Measurements from ENCODE around the gene TIMM13.
"Not testable (repeated sequence)": the region's sequence is repeated elsewhere in the genome, so short reads cannot be mapped to it uniquely, and the experiment has no call there.

TIMM13 gene

DNA sequence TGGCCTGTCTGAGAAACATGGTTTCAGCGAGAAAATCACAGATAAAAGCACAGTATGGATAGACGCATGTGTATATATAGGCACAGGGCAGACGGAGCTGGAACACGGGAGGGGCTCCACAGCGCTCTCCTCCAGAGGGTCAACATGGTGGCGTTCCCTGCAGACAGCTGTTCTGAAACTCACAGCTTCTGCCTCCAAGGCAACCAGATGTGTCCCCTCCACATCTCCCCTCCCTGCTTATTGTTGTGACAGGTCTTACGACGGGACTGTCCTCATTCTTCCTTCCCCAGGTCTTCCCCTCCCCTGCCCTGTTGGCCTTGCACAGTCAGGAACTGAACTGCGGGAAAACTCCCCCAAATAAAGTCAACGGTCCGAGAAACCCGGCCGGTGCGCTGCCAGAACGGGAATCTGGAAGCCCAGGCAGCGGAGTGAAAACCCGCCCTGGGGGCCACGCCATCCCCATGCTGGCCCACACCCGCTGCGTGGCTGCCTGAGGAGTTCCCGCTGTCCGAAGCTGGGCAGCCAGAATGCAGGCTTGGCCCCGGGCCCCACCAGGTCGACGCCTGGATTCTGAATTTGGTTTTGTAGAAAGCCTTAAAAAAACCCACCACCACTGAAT is 2.6 kb upstream of the TIMM13 start:
- DNase-seq: no peak

DNA sequence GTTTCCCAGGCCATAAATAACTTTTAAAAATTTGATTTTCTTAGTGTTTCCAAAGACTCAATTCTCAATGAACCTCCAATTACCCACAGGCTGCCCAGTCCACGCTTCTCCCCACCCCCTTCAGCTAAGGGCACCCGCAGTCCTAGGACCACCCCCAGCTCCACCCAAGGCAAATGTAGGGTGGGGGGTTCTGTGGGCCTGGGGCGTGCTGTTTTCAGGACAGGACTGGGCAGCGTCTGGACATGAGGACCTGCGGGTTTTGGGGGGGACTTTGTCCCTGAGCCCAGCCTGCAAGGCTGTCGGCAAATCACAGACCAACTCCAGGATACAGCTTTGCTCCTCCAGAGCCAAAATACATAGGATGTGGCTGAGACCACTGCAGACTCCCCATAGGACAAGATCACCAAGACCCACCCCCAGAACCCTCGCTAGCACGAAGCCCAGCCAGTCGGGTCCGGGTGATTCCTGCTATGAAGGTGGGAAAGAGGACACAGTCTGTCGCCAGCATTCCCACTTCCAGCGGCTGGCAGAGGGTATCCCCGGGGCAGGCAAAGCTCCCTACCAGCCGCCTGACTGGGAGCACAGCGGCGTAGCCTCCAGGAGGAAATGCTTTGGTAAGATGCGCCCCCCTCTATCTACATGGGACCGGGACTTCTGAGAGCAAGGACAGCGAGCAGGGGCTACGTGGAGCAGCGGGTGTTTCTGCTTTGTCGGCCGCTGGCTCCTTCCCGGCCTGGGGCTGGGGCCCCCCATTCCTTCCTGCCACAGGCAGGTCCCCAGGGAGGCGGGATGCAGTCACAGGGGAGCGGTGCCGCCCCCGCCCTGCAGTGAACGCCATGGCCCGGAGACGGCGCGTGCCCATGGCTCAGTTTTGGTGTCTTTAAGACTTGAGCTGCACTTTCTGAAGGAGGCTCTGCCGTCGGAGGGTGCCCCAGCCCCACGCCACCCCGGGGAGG is 1.6 kb upstream of the TIMM13 start:
- no peak for DNase-seq

DNA sequence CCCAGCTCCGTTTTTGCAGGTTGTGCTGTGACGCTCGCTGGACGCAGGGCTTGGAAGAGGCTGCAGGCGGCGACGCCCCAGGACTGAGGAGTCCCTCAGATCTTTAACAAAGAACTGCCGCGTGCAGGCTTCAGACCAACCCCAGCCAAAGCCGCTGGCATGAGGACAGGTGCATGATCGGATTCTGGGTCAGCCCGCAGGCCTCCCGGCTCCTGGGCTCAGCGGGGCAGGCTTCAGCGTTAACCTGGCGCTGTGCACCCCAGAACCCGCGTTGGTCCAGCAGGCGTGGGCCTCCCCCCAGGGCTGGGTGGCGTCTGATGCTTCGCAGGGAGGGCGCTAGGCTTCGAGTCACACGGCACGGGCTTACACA is 920 bp upstream of the TIMM13 start:
- DNase-seq: no peak

DNA sequence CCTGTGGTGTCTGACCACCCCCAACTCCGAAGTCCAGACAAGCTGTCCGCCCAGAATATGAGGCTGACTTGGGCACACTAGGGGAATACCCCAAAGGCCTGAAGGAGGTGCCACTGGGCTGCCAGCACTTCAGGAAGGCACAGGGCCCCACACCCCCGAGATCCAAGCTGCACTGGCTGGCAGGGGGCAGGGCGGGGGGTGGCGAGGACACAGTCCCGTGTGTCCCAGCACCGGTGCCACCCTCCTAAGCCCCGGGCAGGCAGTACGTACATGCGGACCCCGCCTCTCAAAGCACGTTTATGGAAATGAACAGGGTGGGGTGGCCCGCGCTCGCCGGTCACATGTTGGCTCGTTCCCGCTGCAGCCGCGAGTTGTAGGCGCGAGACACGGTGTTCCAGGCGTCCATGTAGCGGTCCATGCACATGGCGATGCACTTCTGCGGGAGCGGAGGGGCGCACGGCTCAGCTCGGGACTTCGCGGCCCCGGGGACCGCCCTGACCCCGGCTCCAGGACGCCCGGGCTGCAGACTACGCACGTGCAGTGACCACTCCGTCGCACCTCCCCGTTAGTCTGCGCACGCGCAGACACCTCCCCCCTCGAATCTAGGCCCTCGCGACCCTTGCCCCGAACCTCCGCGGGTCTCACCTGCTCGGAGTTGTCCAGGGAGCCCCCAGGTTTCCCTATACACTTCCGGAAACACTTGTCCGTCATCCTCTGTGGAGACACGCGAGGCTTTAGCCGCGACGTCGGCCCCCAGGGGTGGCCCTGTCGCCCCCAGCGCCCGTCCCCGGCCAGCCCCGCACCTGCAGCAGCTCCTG is 566 bp downstream of the TIMM13 start:
- peak; percentile 36 for DNase-seq

DNA sequence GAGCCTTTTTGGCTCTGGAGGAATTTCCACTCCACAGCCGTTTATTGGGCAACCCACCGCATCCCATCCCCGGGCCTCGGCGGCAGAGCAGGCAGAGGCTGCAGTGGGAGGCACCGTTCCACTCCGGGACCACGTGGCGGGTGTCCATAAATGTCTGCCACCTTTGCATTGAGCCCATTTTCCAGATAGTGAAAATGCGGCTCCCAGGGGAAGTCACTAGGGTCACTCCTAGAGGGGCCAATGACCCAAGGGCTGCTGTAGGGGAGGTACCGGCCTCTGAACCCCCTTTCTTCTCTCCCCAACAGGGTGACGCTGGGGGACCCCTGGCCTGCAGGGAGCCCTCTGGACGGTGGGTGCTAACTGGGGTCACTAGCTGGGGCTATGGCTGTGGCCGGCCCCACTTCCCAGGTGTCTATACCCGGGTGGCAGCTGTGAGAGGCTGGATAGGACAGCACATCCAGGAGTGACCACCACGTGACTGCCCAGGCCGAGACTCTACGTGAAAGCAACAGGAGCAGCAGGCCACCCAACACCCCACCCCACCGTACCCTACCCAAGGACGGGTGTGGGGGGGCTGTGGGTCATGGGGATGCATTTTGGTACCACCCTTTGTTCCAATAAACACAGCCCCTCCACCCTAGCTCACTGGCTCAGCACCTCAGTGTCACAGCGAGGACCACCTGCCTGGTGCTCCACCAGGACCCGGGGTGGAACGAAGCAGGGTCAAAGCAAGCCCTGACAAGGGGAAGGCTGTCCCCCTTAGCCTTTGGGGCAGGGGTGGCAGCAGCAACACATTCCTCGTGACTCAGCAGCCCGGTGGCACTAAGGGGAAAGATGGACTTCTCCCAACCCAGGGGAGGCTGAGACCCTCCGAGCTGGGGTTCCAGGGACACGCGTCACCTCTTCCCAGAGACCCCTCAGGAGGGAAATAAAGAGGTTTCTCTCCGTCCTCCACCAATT is 1.5 kb downstream of the TIMM13 start:
- DNase-seq: no peak

DNA sequence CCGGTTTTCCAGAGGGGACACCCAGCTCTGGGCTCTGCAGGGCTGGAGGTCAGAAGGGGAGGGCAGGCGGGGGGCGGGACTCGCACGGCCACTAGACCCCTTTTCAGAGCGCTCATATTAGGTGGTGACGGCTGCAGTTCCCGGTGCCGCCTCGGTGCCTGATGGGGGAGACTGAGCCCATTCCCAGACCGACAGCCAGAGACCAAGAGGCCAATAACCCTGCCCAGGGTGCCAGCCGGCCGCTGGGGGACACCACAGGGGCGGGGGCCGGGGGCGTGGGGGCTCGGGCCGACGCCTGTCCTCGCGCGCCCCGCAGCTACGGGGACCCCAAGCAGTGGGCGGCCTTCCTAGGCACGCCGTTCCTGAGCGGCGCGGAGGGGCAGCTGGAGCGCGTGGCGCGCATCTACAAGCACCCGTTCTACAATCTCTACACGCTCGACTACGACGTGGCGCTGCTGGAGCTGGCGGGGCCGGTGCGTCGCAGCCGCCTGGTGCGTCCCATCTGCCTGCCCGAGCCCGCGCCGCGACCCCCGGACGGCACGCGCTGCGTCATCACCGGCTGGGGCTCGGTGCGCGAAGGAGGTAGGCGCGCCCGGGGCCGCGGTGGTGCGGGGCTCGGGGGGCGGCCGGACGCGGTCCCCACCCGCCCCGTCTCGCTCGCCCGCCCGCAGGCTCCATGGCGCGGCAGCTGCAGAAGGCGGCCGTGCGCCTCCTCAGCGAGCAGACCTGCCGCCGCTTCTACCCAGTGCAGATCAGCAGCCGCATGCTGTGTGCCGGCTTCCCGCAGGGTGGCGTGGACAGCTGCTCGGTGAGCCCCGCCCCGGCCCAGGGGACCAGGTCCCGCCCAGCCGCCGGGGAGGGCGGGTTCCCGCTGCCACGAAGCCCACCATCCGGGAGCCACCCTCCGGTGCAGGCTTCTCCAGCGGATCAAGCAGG is 2.4 kb downstream of the TIMM13 start:
- DNase-seq: no peak

DNA sequence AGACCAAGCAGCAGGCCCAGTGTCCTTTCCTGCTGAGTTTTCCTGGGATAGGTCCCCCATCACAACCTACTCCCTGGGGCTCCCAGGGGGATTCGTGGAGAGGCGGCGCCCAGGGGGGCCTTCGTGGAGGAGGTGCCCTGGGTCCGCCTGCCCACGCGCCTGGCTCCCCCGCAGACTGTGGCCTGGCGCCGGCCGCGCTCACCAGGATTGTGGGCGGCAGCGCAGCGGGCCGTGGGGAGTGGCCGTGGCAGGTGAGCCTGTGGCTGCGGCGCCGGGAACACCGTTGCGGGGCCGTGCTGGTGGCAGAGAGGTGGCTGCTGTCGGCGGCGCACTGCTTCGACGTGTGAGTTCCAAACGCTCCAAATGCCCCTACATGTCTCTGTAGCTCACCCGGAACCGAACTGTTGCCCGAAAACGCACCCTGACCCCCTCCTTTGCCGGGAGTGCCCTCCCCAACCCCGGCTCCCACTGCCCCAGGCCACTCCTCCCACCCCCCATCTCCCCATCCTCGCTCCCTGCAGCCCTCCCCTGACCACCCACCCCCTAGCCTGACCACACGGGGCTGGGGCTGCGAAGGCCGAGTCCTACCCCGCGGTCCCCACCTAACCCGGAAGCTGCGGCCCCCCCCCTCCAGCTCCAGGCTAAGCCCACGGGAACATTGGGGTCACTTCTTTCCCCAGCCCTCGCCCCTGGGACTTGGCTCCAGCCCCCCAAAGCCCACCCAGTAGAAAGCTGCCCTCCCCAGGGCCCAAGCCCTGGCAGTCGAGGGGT is 3.3 kb downstream of the TIMM13 start:
- DNase-seq: no peak

DNA sequence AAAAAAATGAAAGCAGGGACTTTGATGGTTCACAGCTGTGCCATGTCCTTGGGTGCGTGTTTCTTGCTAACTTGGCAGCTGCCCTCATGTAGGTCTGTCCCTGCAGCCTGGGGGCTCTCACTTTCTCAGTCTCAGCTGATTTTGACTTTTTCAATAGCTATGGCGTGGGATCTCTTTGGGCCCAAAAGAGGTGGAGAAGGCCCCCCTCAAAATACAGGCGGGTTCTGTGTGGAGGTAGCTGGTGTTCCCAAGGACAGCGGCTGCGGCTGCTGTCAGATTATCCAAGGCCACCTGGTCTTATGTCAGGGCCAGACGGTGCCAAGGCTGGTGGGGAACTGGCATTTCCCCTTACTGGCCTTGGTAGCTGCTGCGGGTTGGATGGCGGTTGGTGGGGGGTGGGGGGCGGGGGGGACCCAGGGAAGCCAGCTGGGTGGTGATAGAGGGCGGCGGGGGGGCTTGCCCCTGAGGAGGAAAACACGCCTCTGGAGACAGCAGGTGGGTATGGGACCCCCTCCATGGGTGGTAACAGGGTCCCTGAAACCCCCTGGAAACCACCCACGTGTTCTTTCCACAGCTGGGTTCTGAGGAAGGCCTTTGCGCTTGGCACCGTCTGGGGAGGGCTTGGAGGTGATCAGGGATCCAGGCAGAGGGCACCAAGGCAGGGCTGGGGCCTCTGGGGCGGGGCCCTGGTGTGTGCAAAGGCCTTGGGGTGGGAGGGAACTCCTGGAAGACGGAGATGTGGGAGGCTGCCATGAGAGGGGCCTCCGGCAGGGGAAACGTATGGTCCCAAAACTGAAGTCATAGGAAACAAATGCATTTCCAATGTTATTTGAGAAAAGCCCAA is 4.1 kb downstream of the TIMM13 start:
- no peak for DNase-seq

DNA sequence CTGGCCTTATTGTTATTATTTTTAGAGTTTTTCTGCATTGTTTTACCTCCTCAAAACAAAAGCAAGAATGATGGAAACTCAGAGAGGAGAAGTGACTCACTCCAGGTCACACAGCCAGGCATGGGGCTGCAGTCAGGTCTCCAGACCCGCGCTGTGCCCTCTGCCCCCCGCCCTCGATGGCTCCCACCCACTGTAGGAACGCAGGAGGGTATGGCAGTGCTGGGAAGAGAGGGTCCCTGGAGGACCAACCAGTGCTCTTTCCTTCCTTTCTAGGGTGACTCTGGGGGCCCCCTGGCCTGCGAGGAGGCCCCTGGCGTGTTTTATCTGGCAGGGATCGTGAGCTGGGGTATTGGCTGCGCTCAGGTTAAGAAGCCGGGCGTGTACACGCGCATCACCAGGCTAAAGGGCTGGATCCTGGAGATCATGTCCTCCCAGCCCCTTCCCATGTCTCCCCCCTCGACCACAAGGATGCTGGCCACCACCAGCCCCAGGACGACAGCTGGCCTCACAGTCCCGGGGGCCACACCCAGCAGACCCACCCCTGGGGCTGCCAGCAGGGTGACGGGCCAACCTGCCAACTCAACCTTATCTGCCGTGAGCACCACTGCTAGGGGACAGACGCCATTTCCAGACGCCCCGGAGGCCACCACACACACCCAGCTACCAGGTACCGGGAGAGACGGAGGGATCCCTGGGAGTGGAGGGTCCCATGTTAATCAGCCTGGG is 5.6 kb downstream of the TIMM13 start:
- DNase-seq: no peak

DNA sequence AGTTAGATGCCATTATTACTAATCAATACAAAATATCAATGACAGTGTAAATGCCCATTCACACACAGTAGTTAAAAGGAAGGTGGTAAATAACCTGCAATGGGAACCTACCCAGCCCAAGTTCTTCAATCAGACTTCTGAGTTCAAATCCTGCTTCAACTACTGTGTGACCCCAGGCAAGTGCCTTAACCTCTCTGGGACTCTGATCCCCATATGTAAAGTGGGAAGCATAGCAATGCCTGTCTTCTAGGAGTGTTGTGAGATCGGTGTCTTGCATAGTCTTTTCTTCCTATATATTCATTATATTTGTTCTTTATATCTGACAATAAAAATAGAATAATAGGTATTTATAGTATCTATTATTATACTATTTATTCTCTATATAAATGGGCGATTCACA is 6.9 kb downstream of the TIMM13 start:
- DNase-seq: no peak

DNA sequence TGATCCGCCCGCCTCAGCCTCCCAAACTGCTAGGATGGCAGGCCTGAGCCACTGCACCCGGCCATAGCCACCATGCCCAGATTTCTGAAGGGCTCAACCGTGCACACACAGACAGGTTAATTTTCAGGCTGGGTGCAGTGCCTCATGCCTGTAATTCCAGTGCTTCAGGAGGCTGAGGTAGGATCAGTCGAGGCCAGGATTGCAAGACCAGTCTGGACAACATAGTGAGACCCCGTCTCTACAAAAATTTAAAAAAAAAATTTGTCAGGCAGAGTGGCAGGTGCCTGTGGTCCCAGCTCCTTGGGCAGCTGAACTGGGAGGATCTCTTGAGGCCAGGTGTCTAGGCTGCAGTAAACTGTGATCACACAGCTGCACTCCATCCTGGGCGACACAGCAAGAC is 7.6 kb downstream of the TIMM13 start:
- no peak for DNase-seq

DNA sequence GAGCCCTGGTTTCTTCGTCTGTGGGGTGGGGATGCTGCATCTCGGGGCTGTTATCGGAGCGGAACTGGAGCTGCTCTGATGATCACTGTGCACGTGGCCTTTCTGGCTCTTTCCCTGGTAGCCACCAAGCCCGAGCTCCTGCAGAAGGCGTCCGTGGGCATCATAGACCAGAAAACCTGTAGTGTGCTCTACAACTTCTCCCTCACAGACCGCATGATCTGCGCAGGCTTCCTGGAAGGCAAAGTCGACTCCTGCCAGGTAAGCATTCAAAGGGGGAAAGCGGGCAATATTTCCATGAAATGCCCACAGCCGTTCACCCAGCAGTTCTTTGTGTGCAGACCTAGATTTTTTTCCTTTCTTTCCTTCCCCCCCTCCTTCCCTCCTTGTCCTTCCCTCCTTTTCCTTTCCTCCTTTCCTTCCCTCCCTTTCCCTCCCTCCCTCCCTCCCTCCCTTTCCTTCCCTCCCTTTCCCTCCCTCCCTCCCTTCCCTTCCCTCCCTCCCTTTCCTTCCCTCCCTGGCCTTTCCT is 9.4 kb downstream of the TIMM13 start:
- DNase-seq: no peak

DNA sequence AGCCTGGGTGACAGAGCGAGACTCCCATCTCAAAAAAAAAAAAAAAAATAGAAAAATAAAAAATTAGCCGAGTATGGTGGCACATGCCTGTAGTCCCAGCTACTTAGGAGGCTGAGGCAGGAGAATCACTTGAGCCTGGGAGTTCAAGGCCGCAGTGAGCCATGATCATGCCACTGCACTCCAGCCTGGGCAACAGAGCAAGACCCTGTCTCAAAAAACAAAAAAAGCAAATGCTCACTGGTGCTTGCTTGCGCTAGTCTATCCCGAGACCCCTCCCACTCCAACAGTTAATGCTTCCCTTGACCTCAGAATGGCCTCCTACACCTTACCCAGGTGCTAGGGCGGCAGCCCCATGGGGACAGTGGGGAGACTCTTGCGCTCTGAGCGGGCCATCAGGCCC is 9.9 kb downstream of the TIMM13 start:
- not testable (repeated sequence) for DNase-seq

DNA sequence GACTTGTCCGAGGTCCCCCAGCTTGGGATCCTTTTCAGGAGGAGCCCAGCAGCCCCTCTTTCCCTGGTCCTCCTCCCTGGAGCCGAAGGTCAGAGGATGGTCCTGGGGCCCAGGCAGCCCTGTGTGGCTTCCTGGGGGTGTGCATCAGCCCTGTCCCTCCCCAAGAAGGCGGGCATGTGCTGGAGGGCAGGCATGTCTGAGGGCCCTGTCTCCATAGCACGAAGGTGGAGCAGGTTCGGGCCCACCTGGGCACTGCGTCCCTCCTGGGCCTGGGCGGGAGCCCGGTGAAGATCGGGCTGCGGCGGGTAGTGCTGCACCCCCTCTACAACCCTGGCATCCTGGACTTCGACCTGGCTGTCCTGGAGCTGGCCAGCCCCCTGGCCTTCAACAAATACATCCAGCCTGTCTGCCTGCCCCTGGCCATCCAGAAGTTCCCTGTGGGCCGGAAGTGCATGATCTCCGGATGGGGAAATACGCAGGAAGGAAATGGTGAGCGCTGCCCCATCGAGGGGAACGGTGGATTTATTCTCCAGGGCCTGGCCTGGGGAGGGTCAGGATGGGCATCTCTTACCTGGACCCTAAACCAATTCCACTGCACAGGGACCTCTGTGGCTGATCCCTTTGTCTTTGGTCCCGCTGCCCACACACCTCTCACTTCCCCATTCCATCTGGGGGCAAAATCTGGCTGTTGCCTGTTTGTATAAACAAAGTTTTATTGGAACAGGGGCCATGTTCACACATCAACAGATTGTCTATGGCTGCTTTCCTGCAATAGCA is 10.9 kb downstream of the TIMM13 start:
- DNase-seq: no peak

DNA sequence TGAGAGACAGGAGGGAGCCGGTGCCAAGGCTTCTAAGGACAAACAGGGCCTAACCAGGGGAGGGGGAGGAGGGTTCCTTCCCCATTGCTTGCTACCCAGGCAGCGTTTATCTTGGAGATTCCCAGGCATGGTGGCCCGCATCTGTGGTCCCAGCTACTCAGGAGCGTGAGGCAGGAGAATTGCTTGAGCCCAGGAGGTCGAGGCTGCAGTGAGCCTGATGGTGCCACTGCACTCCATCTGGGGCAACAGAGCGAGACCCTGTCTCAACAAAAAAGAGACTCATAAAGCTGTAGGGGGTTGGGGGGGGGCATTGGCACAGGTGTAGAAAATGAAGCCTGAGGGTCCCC is 11.4 kb downstream of the TIMM13 start:
- DNase-seq: no peak

DNA sequence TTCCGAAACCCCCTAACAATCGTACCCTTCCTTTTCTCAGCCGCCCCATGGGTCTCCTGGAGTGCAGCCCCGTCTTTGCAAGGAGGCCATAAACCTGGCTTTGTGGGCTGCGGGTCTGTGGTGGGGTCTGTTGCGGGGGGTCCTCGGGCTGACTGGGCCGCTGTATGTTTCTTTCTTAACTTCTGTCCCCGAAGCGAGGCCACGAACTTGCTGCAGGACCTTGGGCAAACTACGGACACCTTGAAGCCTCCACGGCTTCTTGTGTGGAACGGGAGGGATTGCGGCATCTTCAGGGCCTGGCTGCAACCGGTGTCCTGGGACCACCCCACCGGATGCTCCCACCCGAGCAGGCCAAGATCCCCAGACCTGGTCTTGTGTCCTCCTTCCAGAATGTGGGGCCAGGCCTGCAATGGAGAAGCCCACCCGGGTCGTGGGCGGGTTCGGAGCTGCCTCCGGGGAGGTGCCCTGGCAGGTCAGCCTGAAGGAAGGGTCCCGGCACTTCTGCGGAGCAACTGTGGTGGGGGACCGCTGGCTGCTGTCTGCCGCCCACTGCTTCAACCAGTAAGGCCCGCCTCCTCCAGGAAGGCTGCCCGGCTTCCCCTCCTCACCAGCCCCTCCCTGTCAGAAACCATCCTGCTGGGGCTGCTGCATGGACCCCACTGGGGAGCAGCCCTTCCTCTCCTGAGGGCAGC is 12.0 kb downstream of the TIMM13 start:
- no peak for DNase-seq

DNA sequence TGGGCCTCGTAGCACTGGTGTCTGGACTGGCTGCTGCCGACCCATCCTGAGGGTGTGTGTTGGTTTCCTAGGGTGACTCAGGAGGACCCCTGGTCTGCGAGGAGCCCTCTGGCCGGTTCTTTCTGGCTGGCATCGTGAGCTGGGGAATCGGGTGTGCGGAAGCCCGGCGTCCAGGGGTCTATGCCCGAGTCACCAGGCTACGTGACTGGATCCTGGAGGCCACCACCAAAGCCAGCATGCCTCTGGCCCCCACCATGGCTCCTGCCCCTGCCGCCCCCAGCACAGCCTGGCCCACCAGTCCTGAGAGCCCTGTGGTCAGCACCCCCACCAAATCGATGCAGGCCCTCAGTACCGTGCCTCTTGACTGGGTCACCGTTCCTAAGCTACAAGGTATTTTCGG is 13.8 kb downstream of the TIMM13 start:
- no peak for DNase-seq

All from NCI-H2227 treated with DMSO at 0.1 percent for 48 hours (cell line).